Keratinocyte (primary cell): ENCODE measurements around the gene P2RY8.
"Not testable (repeated sequence)": the region's sequence is repeated elsewhere in the genome, so short reads cannot be mapped to it uniquely, and the experiment has no call there.

ENCODE experiments used
- CTCF ChIP-seq, 3 experiments: IDR thresholded peaks in 1 of 3; conservative IDR thresholded peaks in 1 of 3; optimal IDR thresholded peaks in 1 of 3; 2 replicates in 2 of 3; 3 replicates in 1 of 3; pipeline versions ENCODE3 to v1.5.1; 2011; ENCODE audit warnings: low read length in 3 of 3, mild to moderate bottlenecking in 3 of 3, moderate library complexity in 2 of 3, control low read depth in 1 of 3, inconsistent platforms in 1 of 3; ENCODE audit not compliant: insufficient read depth in 2 of 3; ENCODE audit errors: extremely low read depth in 1 of 3
- EZH2 ChIP-seq: IDR thresholded peaks from one replicate; pipeline ENCODE4 v1.6.1; 2012; ENCODE audit warnings: inconsistent platforms, mild to moderate bottlenecking, low read length, moderate library complexity

- TF ChIP-seq CTCF (optimal IDR thresholded peaks at IDR 0.05 in 1 of 3, IDR thresholded peaks at IDR 0.05 in 1 of 3, conservative IDR thresholded peaks at IDR 0.05 in 1 of 3; ENCODE audit: extremely low read depth in 1 of 3, insufficient read depth in 2 of 3, low read length in 3 of 3); EZH2: not testable (repeated sequence)
Measured at GRCh38 chrX:1446984-1447968, 89.7 kb downstream of the P2RY8 start.
